MM.1S (cell line): ENCODE data around the gene TTLL5.

Experiments
- DNase-seq: peaks from one replicate; pipeline ENCODE4 v3.0.0-alpha.2; 2015
- H2AFZ ChIP-seq: fragments of 300-600 bp; sonication (generic); 2 replicates; pipeline ENCODE4 v1.6.0; 2016; ENCODE audit warnings: antibody characterized with exemption, low read length
- H3F3A ChIP-seq: fragments of 300-600 bp; sonication (generic); 2 replicates; pipeline ENCODE4 v1.6.1; 2016; ENCODE audit warnings: mild to moderate bottlenecking, antibody characterized with exemption, low read length, moderate library complexity, mixed read lengths; ENCODE audit not compliant: insufficient read depth
- H3K27ac ChIP-seq: fragments of 300-600 bp; sonication (generic); 2 replicates; pipeline ENCODE4 v1.5.1; 2016; ENCODE audit warnings: mild to moderate bottlenecking, low read length
- H3K27me3 ChIP-seq: fragments of 300-600 bp; sonication (generic); replicated peaks from 2 replicates; pipeline ENCODE4 v1.6.0; 2016; ENCODE audit warnings: low read length; ENCODE audit not compliant: insufficient read depth
- H3K36me3 ChIP-seq: fragments of 300-600 bp; sonication (generic); replicated peaks from 2 replicates; pipeline ENCODE4 v1.6.1; 2016; ENCODE audit warnings: mild to moderate bottlenecking, low read length, mixed read lengths; ENCODE audit not compliant: insufficient read depth
- H3K4me1 ChIP-seq: fragments of 300-600 bp; sonication (generic); 2 replicates; pipeline ENCODE4 v1.6.1; 2016; ENCODE audit warnings: low read length, mixed read lengths
- H3K4me2 ChIP-seq: fragments of 300-600 bp; sonication (generic); 2 replicates; pipeline ENCODE4 v1.6.0; 2016; ENCODE audit warnings: low read depth, low read length
- H3K4me3 ChIP-seq: fragments of 300-600 bp; sonication (generic); 2 replicates; pipeline ENCODE4 v1.5.1; 2016; ENCODE audit warnings: low read length, mixed read lengths
- H3K79me2 ChIP-seq: fragments of 300-600 bp; sonication (generic); 2 replicates; pipeline ENCODE4 v1.6.1; 2016; ENCODE audit warnings: mixed run types, low read length, mixed read lengths
- H3K9ac ChIP-seq: fragments of 300-600 bp; sonication (generic); 2 replicates; pipeline ENCODE4 v1.6.1; 2016; ENCODE audit warnings: low read length, mixed read lengths
- H3K9me2 ChIP-seq: fragments of 300-600 bp; sonication (generic); replicated peaks from 2 replicates; pipeline ENCODE4 v1.6.1; 2016; ENCODE audit warnings: mild to moderate bottlenecking, low read length, mixed read lengths; ENCODE audit not compliant: insufficient read depth
- H3K9me3 ChIP-seq: fragments of 300-600 bp; sonication (generic); replicated peaks from 2 replicates; pipeline ENCODE4 v1.6.1; 2016; ENCODE audit warnings: mild to moderate bottlenecking, low read length, mixed read lengths; ENCODE audit not compliant: insufficient read depth
- H4K20me1 ChIP-seq: fragments of 300-600 bp; sonication (generic); 2 replicates; pipeline ENCODE4 v1.6.1; 2016; ENCODE audit warnings: mild to moderate bottlenecking, low read length, moderate library complexity, mixed read lengths; ENCODE audit not compliant: insufficient read depth
- CTCF ChIP-seq: fragments of 300-600 bp; sonication (generic); IDR thresholded peaks from 2 replicates; pipeline ENCODE4 v1.5.1; 2016; ENCODE audit warnings: antibody characterized with exemption, low read length, mixed read lengths
- EZH2 ChIP-seq: fragments of 300-600 bp; sonication (generic); optimal IDR thresholded peaks from 2 replicates; pipeline ENCODE3; 2017; ENCODE audit warnings: low read depth, mild to moderate bottlenecking, antibody characterized with exemption, low read length, mixed read lengths
- EZH2phosphoT487 ChIP-seq: fragments of 300-600 bp; sonication (generic); IDR thresholded peaks from 2 replicates; pipeline ENCODE4 v1.6.1; 2018; ENCODE audit warnings: antibody characterized with exemption, low read length

Gene TTLL5

GRCh38 chr14:75863221-75863620, 202.2 kb downstream of the TTLL5 start:
- H3F3A ChIP-seq = no peaks in the 10 kb centered on the region
- no peak for DNase-seq

GRCh38 chr14:75864352-75864751, 203.3 kb downstream of the TTLL5 start:
- Histone ChIP-seq H3K36me3 (no peaks in the 10 kb centered on the region), H3K4me2 (no peak overlapping the region), H3K4me1 (peaks cover 15% of the 10 kb centered on the region), H3K9me2 (no peaks in the 10 kb centered on the region), H3K9ac (no peak overlapping the region), H2AFZ (no peak overlapping the region), H4K20me1 (no peaks in the 10 kb centered on the region), H3K9me3 (no peaks in the 10 kb centered on the region), H3K79me2 (no peaks in the 10 kb centered on the region), H3K27me3 (no peaks in the 10 kb centered on the region), H3F3A (no peaks in the 10 kb centered on the region), H3K4me3 (no peak overlapping the region), H3K27ac (no peak overlapping the region)
- TF ChIP-seq CTCF (no peak), EZH2 (no peak), EZH2phosphoT487 (no peak)
- no peak for DNase-seq

More at GRCh38 chr14:75863221-75863620, 202.2 kb downstream of the TTLL5 start:
- Histone ChIP-seq H3K79me2 (no peaks in the 10 kb centered on the region), H3K4me1 (peaks cover 15% of the 10 kb centered on the region), H3K4me2 (no peak overlapping the region), H3K27me3 (no peaks in the 10 kb centered on the region), H3K27ac (no peak overlapping the region), H2AFZ (no peak overlapping the region), H3K36me3 (no peaks in the 10 kb centered on the region), H4K20me1 (no peaks in the 10 kb centered on the region), H3K9me3 (no peaks in the 10 kb centered on the region), H3K9ac (no peak overlapping the region), H3K9me2 (no peaks in the 10 kb centered on the region), H3K4me3 (no peak overlapping the region)
- TF ChIP-seq CTCF = no peak
- TF ChIP-seq EZH2 = no peak
- TF ChIP-seq EZH2phosphoT487 = no peak

- Histone ChIP-seq H3K36me3 (no peaks in the 10 kb centered on the region), H3K4me2 (no peak overlapping the region), H3K27ac (no peak overlapping the region), H3F3A (no peaks in the 10 kb centered on the region), H3K79me2 (no peaks in the 10 kb centered on the region), H3K9ac (no peak overlapping the region), H3K27me3 (no peaks in the 10 kb centered on the region), H2AFZ (no peak overlapping the region), H3K4me3 (no peak overlapping the region), H3K4me1 (peaks cover 14% of the 10 kb centered on the region), H3K9me2 (no peaks in the 10 kb centered on the region), H4K20me1 (no peaks in the 10 kb centered on the region), H3K9me3 (no peaks in the 10 kb centered on the region)
- TF ChIP-seq EZH2 (no peak), CTCF (no peak), EZH2phosphoT487 (no peak)
- no peak for DNase-seq
Observed at GRCh38 chr14:75865531-75865930, 204.5 kb downstream of the TTLL5 start.

GRCh38 chr14:75866970-75867369, 205.9 kb downstream of the TTLL5 start:
- H3K27me3 ChIP-seq = no peaks in the 10 kb centered on the region
- no peak overlapping the region for H3K4me2 ChIP-seq
- no peak overlapping the region for H3K27ac ChIP-seq
- H3K9ac ChIP-seq = no peak overlapping the region
- no peak for DNase-seq
- H3K9me3 ChIP-seq = no peaks in the 10 kb centered on the region
- no peak for TF ChIP-seq CTCF
- TF ChIP-seq EZH2phosphoT487 = no peak
- TF ChIP-seq EZH2 = no peak
- H3K79me2 ChIP-seq = no peaks in the 10 kb centered on the region
- H2AFZ ChIP-seq = no peak overlapping the region
- no peaks in the 10 kb centered on the region for H3K9me2 ChIP-seq
- no peaks in the 10 kb centered on the region for H4K20me1 ChIP-seq
- H3K36me3 ChIP-seq = no peaks in the 10 kb centered on the region
- no peak overlapping the region for H3K4me3 ChIP-seq
- H3K4me1 ChIP-seq = no peaks in the 10 kb centered on the region; the same call in 1 of the 2 replicates
- no peaks in the 10 kb centered on the region for H3F3A ChIP-seq
